Neural cell (in vitro differentiated cells): ENCODE measurements around the gene MGA. TPM values are rescaled to one million over a fixed set of nuclear protein-coding genes. Genes with fewer than 3 reads are reported as not detected.

Experiments used
- H2AFZ ChIP-seq: fragments of 200-600, 300-800 bp; sonication (generic), shearing (Covaris generic); 2 replicates; pipeline ENCODE4 v1.6.0; 2014; ENCODE audit warnings: low read depth, mild to moderate bottlenecking, antibody characterized with exemption, low read length, moderate library complexity
- H3F3A ChIP-seq: fragments of 200-600 bp; shearing (Covaris generic); 2 replicates; pipeline ENCODE4 v1.6.1; 2016; ENCODE audit warnings: mild to moderate bottlenecking, moderate library complexity, mixed read lengths, antibody characterized with exemption, low read length; ENCODE audit not compliant: insufficient read depth, poor library complexity, severe bottlenecking
- H3K27ac ChIP-seq: fragments of 200-600, 300-800 bp; sonication (generic), shearing (Covaris generic); 2 replicates; pipeline ENCODE4 v1.5.1; 2014; ENCODE audit warnings: mild to moderate bottlenecking, low read length, moderate library complexity
- H3K27me3 ChIP-seq: fragments of 300-800, 200-600 bp; sonication (generic), shearing (Covaris generic); 2 replicates; pipeline ENCODE4 v1.6.0; 2014; ENCODE audit warnings: mild to moderate bottlenecking, low read depth, low read length, moderate library complexity; ENCODE audit not compliant: insufficient read depth
- H3K36me3 ChIP-seq: fragments of 300-800, 200-600 bp; sonication (generic), shearing (Covaris generic); 2 replicates; pipeline ENCODE4 v1.5.1; 2014; ENCODE audit warnings: mild to moderate bottlenecking, antibody characterized with exemption, low read length, moderate library complexity; ENCODE audit not compliant: insufficient read depth
- H3K4me2 ChIP-seq: fragments of 300-800, 200-600 bp; sonication (generic), shearing (Covaris generic); 2 replicates; pipeline ENCODE4 v1.6.0; 2014; ENCODE audit warnings: mild to moderate bottlenecking, low read length
- H3K4me3 ChIP-seq: fragments of 300-800, 200-600 bp; sonication (generic), shearing (Covaris generic); 2 replicates; pipeline ENCODE4 v1.5.1; 2014; ENCODE audit warnings: mild to moderate bottlenecking, low read length, moderate library complexity
- H3K79me2 ChIP-seq: fragments of 200-600 bp; shearing (Covaris generic); replicated peaks from 2 replicates; pipeline ENCODE4 v1.6.0; 2014; ENCODE audit warnings: mild to moderate bottlenecking, low read length, moderate library complexity; ENCODE audit not compliant: insufficient read depth
- H3K9ac ChIP-seq: fragments of 300-800, 200-600 bp; sonication (generic), shearing (Covaris generic); 2 replicates; pipeline ENCODE4 v1.6.1; 2016; ENCODE audit warnings: mild to moderate bottlenecking, low read length, mixed read lengths
- H3K9me2 ChIP-seq: fragments of 200-600 bp; shearing (Covaris generic); 2 replicates; pipeline ENCODE4 v1.6.1; 2016; ENCODE audit warnings: mild to moderate bottlenecking, low read length, mixed read lengths; ENCODE audit not compliant: insufficient read depth
- H3K9me3 ChIP-seq: fragments of 200-600, 300-800 bp; sonication (generic), shearing (Covaris generic); 2 replicates; pipeline ENCODE4 v1.6.1; 2016; ENCODE audit warnings: mild to moderate bottlenecking, mixed run types, low read length, moderate library complexity, mixed read lengths
- H4K20me1 ChIP-seq: fragments of 200-600 bp; shearing (Covaris generic); 2 replicates; pipeline ENCODE4 v1.6.1; 2016; ENCODE audit warnings: mild to moderate bottlenecking, mixed run types; ENCODE audit not compliant: insufficient read depth
- CTCF ChIP-seq: fragments of 450-650 bp; IDR thresholded peaks from 2 replicates; pipeline ENCODE4 v1.5.1; 2014; ENCODE audit warnings: antibody characterized with exemption, mild to moderate bottlenecking, moderate library complexity; ENCODE audit not compliant: poor library complexity, severe bottlenecking
- EP300 ChIP-seq: fragments of 450-650 bp; conservative IDR thresholded peaks from 2 replicates; pipeline ENCODE4 v1.6.1; 2014; ENCODE audit warnings: antibody characterized with exemption, mild to moderate bottlenecking, moderate library complexity; ENCODE audit not compliant: poor library complexity, severe bottlenecking
- EZH2 ChIP-seq: fragments of 200-600, 300-800 bp; shearing (Covaris generic), sonication (generic); IDR thresholded peaks from 2 replicates; pipeline ENCODE4 v1.6.1; 2014; ENCODE audit warnings: antibody characterized with exemption, low read length, borderline replicate concordance, mild to moderate bottlenecking; ENCODE audit not compliant: insufficient read depth, poor library complexity, severe bottlenecking
- MXI1 ChIP-seq: fragments of 450-650 bp; conservative IDR thresholded peaks from 2 replicates; pipeline ENCODE4 v1.6.1; 2014; ENCODE audit warnings: antibody characterized with exemption, mild to moderate bottlenecking; ENCODE audit not compliant: poor library complexity, severe bottlenecking
- POLR2AphosphoS5 ChIP-seq: IDR thresholded peaks from 2 replicates; pipeline ENCODE4 v1.6.1; 2012
- RAD21 ChIP-seq: fragments of 450-650 bp; conservative IDR thresholded peaks from 2 replicates; pipeline ENCODE4 v1.6.1; 2014; ENCODE audit warnings: antibody characterized with exemption, mild to moderate bottlenecking, moderate library complexity
- REST ChIP-seq: IDR thresholded peaks from 2 replicates; pipeline ENCODE4 v1.6.1; 2012; ENCODE audit warnings: borderline replicate concordance
- SMC3 ChIP-seq: fragments of 450-650 bp; conservative IDR thresholded peaks from 2 replicates; pipeline ENCODE4 v1.6.1; 2014; ENCODE audit warnings: antibody characterized with exemption, mild to moderate bottlenecking, moderate library complexity; ENCODE audit not compliant: poor library complexity
- TAF1 ChIP-seq: IDR thresholded peaks from 2 replicates; pipeline ENCODE4 v1.6.1; 2012; ENCODE audit warnings: low read depth
- polyA plus RNA-seq: library from polyadenylated mRNA; depleted of rRNA; stranded (reverse); fragments of >200 nt; gene quantifications from 2 replicates; pipeline ENCODE4 v1.2.3, GENCODE V29; 2014

MGA gene
- polyA plus RNA-seq, 1 donor from 2014 or later = 13.2 TPM

- Histone ChIP-seq H3K9me3 (no peaks in the 10 kb centered on the region), H3K27ac (no peak overlapping the region), H4K20me1 (no peaks in the 10 kb centered on the region), H3K36me3 (no peaks in the 10 kb centered on the region), H3K27me3 (no peaks in the 10 kb centered on the region), H3F3A (no peaks in the 10 kb centered on the region), H2AFZ (no peak overlapping the region), H3K9ac (no peak overlapping the region), H3K4me2 (no peak overlapping the region), H3K79me2 (no peaks in the 10 kb centered on the region), H3K4me3 (no peak overlapping the region), H3K9me2 (no peaks in the 10 kb centered on the region)
- TF ChIP-seq SMC3 (no peak), RAD21 (no peak), MXI1 (no peak), REST (no peak), EP300 (no peak), CTCF (no peak), POLR2AphosphoS5 (no peak), EZH2 (no peak), TAF1 (no peak)
Measured at GRCh38 chr15:41640985-41641384, 19.2 kb upstream of the MGA start.

GRCh38 chr15:41647262-41647661 is 12.9 kb upstream of the MGA start:
- H3K9me2 ChIP-seq = no peaks in the 10 kb centered on the region
- H3K4me2 ChIP-seq = no peak overlapping the region
- TF ChIP-seq EZH2 = no peak
- TF ChIP-seq CTCF = no peak
- no peak for TF ChIP-seq MXI1
- TF ChIP-seq RAD21 = no peak
- TF ChIP-seq EP300 = no peak
- no peak for TF ChIP-seq REST
- TF ChIP-seq POLR2AphosphoS5 = no peak
- TF ChIP-seq SMC3 = no peak
- TF ChIP-seq TAF1 = no peak
- H3K4me3 ChIP-seq = no peak overlapping the region
- H3K9ac ChIP-seq = no peak overlapping the region
- no peaks in the 10 kb centered on the region for H3K9me3 ChIP-seq
- no peaks in the 10 kb centered on the region for H3K36me3 ChIP-seq
- no peaks in the 10 kb centered on the region for H3F3A ChIP-seq
- H3K79me2 ChIP-seq = no peaks in the 10 kb centered on the region
- no peaks in the 10 kb centered on the region for H4K20me1 ChIP-seq
- H3K27me3 ChIP-seq = no peaks in the 10 kb centered on the region
- H3K27ac ChIP-seq = no peak overlapping the region
- no peak overlapping the region for H2AFZ ChIP-seq
